Neuron (in vitro differentiated cells): ENCODE data around the gene KRT36.

Experiments
- H2AFZ ChIP-seq: one replicate; pipeline ENCODE4 v1.6.1; 2013; ENCODE audit warnings: low read depth, mild to moderate bottlenecking, inconsistent platforms, low read length, moderate library complexity
- H3K27me3 ChIP-seq: one replicate; pipeline ENCODE4 v1.6.1; 2013; ENCODE audit warnings: low read length; ENCODE audit not compliant: insufficient read depth
- H3K36me3 ChIP-seq: one replicate; pipeline ENCODE4 v1.6.1; 2013; ENCODE audit warnings: low read length; ENCODE audit not compliant: insufficient read depth
- H3K4me1 ChIP-seq: one replicate; pipeline ENCODE4 v1.6.1; 2013; ENCODE audit warnings: low read length; ENCODE audit not compliant: insufficient read depth
- H3K4me3 ChIP-seq: 2 replicates; pipeline ENCODE4 v1.5.1; 2013; ENCODE audit warnings: mild to moderate bottlenecking, low read length, moderate library complexity
- H3K9me3 ChIP-seq: one replicate; pipeline ENCODE4 v1.6.1; 2013; ENCODE audit warnings: low read length

KRT36 gene

GRCh38 chr17:41486316-41486715 is 3.4 kb downstream of the KRT36 start:
- H3K36me3 ChIP-seq = no peaks in the 10 kb centered on the region
- no peak overlapping the region for H3K4me3 ChIP-seq
- H3K27me3 ChIP-seq = peaks cover 3% of the 10 kb centered on the region
- no peaks in the 10 kb centered on the region for H3K9me3 ChIP-seq
- no peak overlapping the region for H2AFZ ChIP-seq
- no peaks in the 10 kb centered on the region for H3K4me1 ChIP-seq

- Histone ChIP-seq H2AFZ (no peak overlapping the region), H3K9me3 (no peaks in the 10 kb centered on the region), H3K27me3 (peaks cover 3% of the 10 kb centered on the region), H3K36me3 (no peaks in the 10 kb centered on the region), H3K4me1 (no peaks in the 10 kb centered on the region), H3K4me3 (no peak overlapping the region)
These were observed 4.5 kb downstream of the KRT36 start for GRCh38 chr17:41484920-41485904.

- H3K4me3 ChIP-seq = no peak overlapping the region
- no peaks in the 10 kb centered on the region for H3K4me1 ChIP-seq
- peaks cover 3% of the 10 kb centered on the region for H3K27me3 ChIP-seq
- no peaks in the 10 kb centered on the region for H3K9me3 ChIP-seq
- H2AFZ ChIP-seq = no peak overlapping the region
- H3K36me3 ChIP-seq = no peaks in the 10 kb centered on the region
These were observed 5.5 kb downstream of the KRT36 start for GRCh38 chr17:41483991-41484826.

GRCh38 chr17:41483531-41483930 is 6.2 kb downstream of the KRT36 start:
- H3K4me3 ChIP-seq = no peak overlapping the region
- peaks cover 3% of the 10 kb centered on the region for H3K27me3 ChIP-seq
- H3K36me3 ChIP-seq = no peaks in the 10 kb centered on the region
- no peaks in the 10 kb centered on the region for H3K4me1 ChIP-seq
- H2AFZ ChIP-seq = no peak overlapping the region
- H3K9me3 ChIP-seq = no peaks in the 10 kb centered on the region

- Histone ChIP-seq H3K36me3 (no peaks in the 10 kb centered on the region), H3K4me3 (no peak within 1 kb of the TSS), H3K4me1 (no peaks in the 10 kb centered on the region), H2AFZ (no peak within 1 kb of the TSS), H3K9me3 (no peaks in the 10 kb centered on the region), H3K27me3 (peaks cover 3% of the 10 kb centered on the region)
These were observed 8.7 kb downstream of the KRT36 start, which contains the start of gene KRT35 for GRCh38 chr17:41481036-41481435. KRT35 (minus strand) TSS chr17:41481151; CDS start chr17:41481097, 54 bp downstream.

- Histone ChIP-seq H3K4me1 (no peaks in the 10 kb centered on the region), H3K9me3 (no peaks in the 10 kb centered on the region), H3K4me3 (no peak overlapping the region), H2AFZ (no peak overlapping the region), H3K27me3 (peaks cover 3% of the 10 kb centered on the region), H3K36me3 (no peaks in the 10 kb centered on the region)
These were observed 9.1 kb downstream of the KRT36 start for GRCh38 chr17:41480581-41480980.

- Histone ChIP-seq H3K4me3 (no peak overlapping the region), H3K27me3 (peaks cover 3% of the 10 kb centered on the region), H2AFZ (no peak overlapping the region), H3K4me1 (no peaks in the 10 kb centered on the region), H3K9me3 (no peaks in the 10 kb centered on the region), H3K36me3 (no peaks in the 10 kb centered on the region)
These were observed 9.6 kb downstream of the KRT36 start for GRCh38 chr17:41480136-41480535.

GRCh38 chr17:41478237-41478636 is 11.5 kb downstream of the KRT36 start:
- no peak overlapping the region for H2AFZ ChIP-seq
- H3K36me3 ChIP-seq = no peaks in the 10 kb centered on the region
- H3K4me1 ChIP-seq = no peaks in the 10 kb centered on the region
- H3K4me3 ChIP-seq = no peak overlapping the region
- peaks cover 7% of the 10 kb centered on the region for H3K27me3 ChIP-seq
- no peaks in the 10 kb centered on the region for H3K9me3 ChIP-seq

- H3K4me3 ChIP-seq = no peak overlapping the region
- H3K9me3 ChIP-seq = no peaks in the 10 kb centered on the region
- no peaks in the 10 kb centered on the region for H3K36me3 ChIP-seq
These were observed 12.6 kb downstream of the KRT36 start for GRCh38 chr17:41476866-41477815.

GRCh38 chr17:41475421-41475820 is 14.3 kb downstream of the KRT36 start:
- Histone ChIP-seq H3K27me3 (peaks cover 7% of the 10 kb centered on the region), H3K36me3 (no peaks in the 10 kb centered on the region), H3K9me3 (no peaks in the 10 kb centered on the region)

More at GRCh38 chr17:41476866-41477815, 12.6 kb downstream of the KRT36 start:
- no peaks in the 10 kb centered on the region for H3K4me1 ChIP-seq
- H2AFZ ChIP-seq = no peak overlapping the region
- H3K27me3 ChIP-seq = peaks cover 7% of the 10 kb centered on the region

GRCh38 chr17:41474863-41475262 is 14.8 kb downstream of the KRT36 start:
- Histone ChIP-seq H3K4me1 (no peaks in the 10 kb centered on the region), H3K4me3 (no peak overlapping the region), H3K36me3 (no peaks in the 10 kb centered on the region), H2AFZ (no peak overlapping the region), H3K27me3 (peaks cover 7% of the 10 kb centered on the region), H3K9me3 (no peaks in the 10 kb centered on the region)

More at GRCh38 chr17:41475421-41475820, 14.3 kb downstream of the KRT36 start:
- no peak overlapping the region for H3K4me3 ChIP-seq
- H2AFZ ChIP-seq = no peak overlapping the region
- H3K4me1 ChIP-seq = no peaks in the 10 kb centered on the region

- H3K9me3 ChIP-seq = no peaks in the 10 kb centered on the region
- no peak overlapping the region for H2AFZ ChIP-seq
- H3K4me3 ChIP-seq = no peak overlapping the region
- peaks cover 3% of the 10 kb centered on the region for H3K27me3 ChIP-seq
- no peaks in the 10 kb centered on the region for H3K4me1 ChIP-seq
- no peaks in the 10 kb centered on the region for H3K36me3 ChIP-seq
These were observed 21.4 kb downstream of the KRT36 start for GRCh38 chr17:41468346-41468745.
